PC-3 (cell line): ENCODE data around the gene NBPF1. TPM values are rescaled to one million over a fixed set of nuclear protein-coding genes. Genes with fewer than 3 reads are reported as not detected.
"Not testable (repeated sequence)": the region's sequence is repeated elsewhere in the genome, so short reads cannot be mapped to it uniquely, and the experiment has no call there.

ENCODE experiments used
- ATAC-seq: fragments of 200-7000 bp; cut with Tn5 transposase; 2 replicates; pipeline ENCODE4 v1.9.1; 2020; ENCODE audit warnings: mild to moderate bottlenecking, moderate library complexity
- BruUV-seq: library from RNA; stranded (reverse); fragments of 400-500 nt; replicated peaks from 2 replicates; lab custom pipeline; 2021; lab: Mats Ljungman, UMichigan
- CTCF ChIA-PET: fragments of 300-600 bp; sonication (Branson Sonifier 250); formaldehyde crosslinking; loops from one replicate; lab custom pipeline; 2022; ENCODE audit warnings: antibody characterized with exemption; lab: Charles Lee
- POLR2A ChIA-PET: fragments of 300-600 bp; sonication (Branson Sonifier 250); formaldehyde crosslinking; loops from one replicate; lab custom pipeline; 2022; ENCODE audit warnings: antibody characterized with exemption; ENCODE audit not compliant: unreplicated experiment; lab: Charles Lee
- DNase-seq: peaks from one replicate; pipeline ENCODE4 v3.0.0-alpha.2; 2015
- H2AFZ ChIP-seq: fragments of 300-600 bp; sonication (generic); 2 replicates; pipeline ENCODE4 v1.6.0; 2016; ENCODE audit warnings: antibody characterized with exemption, low read length
- H3F3A ChIP-seq: fragments of 300-600 bp; sonication (generic); one replicate; pipeline ENCODE4 v1.6.0; 2017; ENCODE audit warnings: antibody characterized with exemption, low read length, control low read depth, mild to moderate bottlenecking; ENCODE audit not compliant: unreplicated experiment
- H3K27ac ChIP-seq: fragments of 300-600 bp; sonication (generic); 2 replicates; pipeline ENCODE4 v1.5.1; 2016; ENCODE audit warnings: mild to moderate bottlenecking, low read length
- H3K27me3 ChIP-seq: fragments of 300-600 bp; sonication (generic); 2 replicates; pipeline ENCODE4 v1.6.1; 2016; ENCODE audit warnings: low read length, mixed read lengths
- H3K36me3 ChIP-seq: fragments of 300-600 bp; sonication (generic); 2 replicates; pipeline ENCODE4 v1.6.1; 2016; ENCODE audit warnings: low read depth, mixed run types, low read length, mixed read lengths
- H3K4me1 ChIP-seq: fragments of 300-600 bp; sonication (generic); 2 replicates; pipeline ENCODE4 v1.5.1; 2016; ENCODE audit warnings: low read length; ENCODE audit not compliant: insufficient read depth
- H3K4me2 ChIP-seq: fragments of 300-600 bp; sonication (generic); 2 replicates; pipeline ENCODE4 v1.6.0; 2016; ENCODE audit warnings: low read length
- H3K4me3 ChIP-seq: fragments of 300-600 bp; sonication (generic); 2 replicates; pipeline ENCODE4 v1.5.1; 2016; ENCODE audit warnings: mild to moderate bottlenecking, low read length, mixed read lengths
- H3K79me2 ChIP-seq: fragments of 300-600 bp; sonication (generic); 2 replicates; pipeline ENCODE4 v1.6.1; 2017; ENCODE audit warnings: low read length, mixed read lengths
- H3K9ac ChIP-seq: fragments of 300-600 bp; sonication (generic); 2 replicates; pipeline ENCODE4 v1.6.0; 2016; ENCODE audit warnings: mild to moderate bottlenecking, low read length
- H3K9me2 ChIP-seq: fragments of 300-600 bp; sonication (generic); replicated peaks from 2 replicates; pipeline ENCODE4 v1.6.1; 2016; ENCODE audit warnings: mixed run types, low read length, mixed read lengths
- H3K9me3 ChIP-seq: fragments of 300-600 bp; sonication (generic); 2 replicates; pipeline ENCODE4 v1.6.1; 2016; ENCODE audit warnings: low read length, mixed read lengths
- H4K20me1 ChIP-seq: fragments of 300-600 bp; sonication (generic); 2 replicates; pipeline ENCODE4 v1.6.1; 2016; ENCODE audit warnings: low read length, mixed read lengths
- CTCF ChIP-seq: fragments of 300-600 bp; sonication (generic); conservative IDR thresholded peaks from 2 replicates; pipeline ENCODE4 v1.5.1; 2017; ENCODE audit warnings: antibody characterized with exemption, low read depth, mild to moderate bottlenecking, low read length
- EZH2 ChIP-seq: fragments of 300-600 bp; sonication (generic); IDR thresholded peaks from one replicate; pipeline ENCODE4 v1.6.1; 2017; ENCODE audit warnings: antibody characterized with exemption, mild to moderate bottlenecking, low read length; ENCODE audit not compliant: unreplicated experiment
- EZH2phosphoT487 ChIP-seq: fragments of 300-600 bp; sonication (generic); IDR thresholded peaks from 2 replicates; pipeline ENCODE4 v1.6.1; 2018; ENCODE audit warnings: mild to moderate bottlenecking, antibody characterized with exemption, low read length, borderline replicate concordance
- intact Hi-C: fragments of 100-400 bp; cut with micrococcal nuclease; formaldehyde crosslinking; loops from 2 replicates; pipeline ENCODE4 v1.9.0; 2023
- total RNA-seq: library from RNA; depleted of rRNA; stranded (reverse); fragments of >200 nt; gene quantifications from 2 replicates; pipeline ENCODE4 v1.2.3, GENCODE V29; 2014

The NBPF1 gene
- total RNA-seq, 1 experiment from 2014 or later = 57.2 TPM

- H3K36me3 ChIP-seq = peaks cover 5% of the 10 kb centered on the region; the same call in 1 of the 2 replicates
- BruUV-seq = no TSS peak
- no peaks in the 10 kb centered on the region for H3F3A ChIP-seq
- H3K27ac ChIP-seq = no peak overlapping the region
- peaks cover 38% of the 10 kb centered on the region for H3K79me2 ChIP-seq
- intact Hi-C loops = no loop called here
- ChIA-PET CTCF (no interaction called here), POLR2A (no interaction called here)
- ATAC-seq (no peak), DNase-seq (no peak)
- H3K4me3 ChIP-seq = no peak overlapping the region
- H3K4me2 ChIP-seq = peak overlapping the region; percentile 79
- H3K9me2 ChIP-seq = no peaks in the 10 kb centered on the region
- no peaks in the 10 kb centered on the region for H3K27me3 ChIP-seq
- no peak overlapping the region for H3K9ac ChIP-seq
- H4K20me1 ChIP-seq = no peaks in the 10 kb centered on the region
- H2AFZ ChIP-seq = peak overlapping the region; percentile 82; the same call in 1 of the 2 replicates
- H3K4me1 ChIP-seq = peaks cover 24% of the 10 kb centered on the region
- TF ChIP-seq EZH2phosphoT487 (no peak), EZH2 (no peak), CTCF (no peak)
- no peaks in the 10 kb centered on the region for H3K9me3 ChIP-seq
Measured at GRCh38 chr1:16614361-16615252, 1.2 kb upstream of the NBPF1 start.

GRCh38 chr1:16612332-16613172, 812 bp downstream of the NBPF1 start:
- H3F3A ChIP-seq = no peaks in the 10 kb centered on the region
- H4K20me1 ChIP-seq = no peaks in the 10 kb centered on the region
- TF ChIP-seq EZH2 = no peak
- TF ChIP-seq CTCF = no peak
- TF ChIP-seq EZH2phosphoT487 = no peak
- peak overlapping the region; percentile 82 for H2AFZ ChIP-seq
- no peaks in the 10 kb centered on the region for H3K27me3 ChIP-seq
- H3K9me2 ChIP-seq = no peaks in the 10 kb centered on the region
- H3K4me3 ChIP-seq = peak overlapping the region; percentile 80
- peaks cover 42% of the 10 kb centered on the region for H3K4me1 ChIP-seq
- H3K79me2 ChIP-seq = peaks cover 54% of the 10 kb centered on the region
- BruUV-seq = TSS peak; percentile 34
- H3K27ac ChIP-seq = peak overlapping the region; percentile 39
- peaks cover 3% of the 10 kb centered on the region for H3K36me3 ChIP-seq
- peak overlapping the region; percentile 81 for H3K9ac ChIP-seq
- intact Hi-C loops = no loop called here
- CTCF ChIA-PET = interaction anchor here (0.8 to 2.1 kb wide), 2 partner anchors 8 to 339 kb away, joined by 3 to 7 read pairs; no protein-coding TSS in a partner anchor
- peak overlapping the region; percentile 79 for H3K4me2 ChIP-seq
- ATAC-seq = peak; percentile 12
- no peaks in the 10 kb centered on the region for H3K9me3 ChIP-seq
- POLR2A ChIA-PET = interaction anchor here (0.6 kb wide), 2 partner anchors 20 to 391 kb away, joined by 3 to 4 read pairs; no protein-coding TSS in a partner anchor
- peak; percentile 90 for DNase-seq

GRCh38 chr1:16611981-16612331, 1.4 kb downstream of the NBPF1 start:
- intact Hi-C loops, H4K20me1 ChIP-seq, H3K9me3 ChIP-seq, H3K36me3 ChIP-seq, BruUV-seq, H3F3A ChIP-seq, H3K27me3 ChIP-seq, DNase-seq, H3K9me2 ChIP-seq, ATAC-seq: not testable (repeated sequence)
- peak overlapping the region; percentile 82; the same call in 1 of the 2 replicates for H2AFZ ChIP-seq
- H3K4me2 ChIP-seq = peak overlapping the region; percentile 79
- peak overlapping the region; percentile 80 for H3K4me3 ChIP-seq
- peaks cover 46% of the 10 kb centered on the region for H3K4me1 ChIP-seq
- CTCF ChIA-PET = interaction anchor here (2.1 kb wide), 1 partner anchor 9 kb away, joined by 7 read pairs; no protein-coding TSS in a partner anchor
- peak overlapping the region; percentile 39 for H3K27ac ChIP-seq
- peak overlapping the region; percentile 81 for H3K9ac ChIP-seq
- peaks cover 58% of the 10 kb centered on the region for H3K79me2 ChIP-seq
- POLR2A ChIA-PET = interaction anchor here (0.6 kb wide), 3 partner anchors 17 to 392 kb away, joined by 3 to 4 read pairs (median 3); no protein-coding TSS in a partner anchor

- peak overlapping the region; percentile 79 for H3K4me2 ChIP-seq
- BruUV-seq, H3K9me3 ChIP-seq, H3F3A ChIP-seq, H2AFZ ChIP-seq, H3K27me3 ChIP-seq, ATAC-seq, DNase-seq, H3K27ac ChIP-seq, H4K20me1 ChIP-seq, H3K9me2 ChIP-seq, POLR2A ChIA-PET, intact Hi-C loops: not testable (repeated sequence)
- peaks cover 66% of the 10 kb centered on the region for H3K79me2 ChIP-seq
- H3K4me3 ChIP-seq = peak overlapping the region; percentile 80
- H3K36me3 ChIP-seq = peaks cover 15% of the 10 kb centered on the region
- CTCF ChIA-PET = interaction anchor here (2.1 kb wide), 1 partner anchor 10 kb away, joined by 7 read pairs; no protein-coding TSS in a partner anchor
- H3K4me1 ChIP-seq = peaks cover 50% of the 10 kb centered on the region
- H3K9ac ChIP-seq = peak overlapping the region; percentile 81
Measured at GRCh38 chr1:16611164-16611563, 2.2 kb downstream of the NBPF1 start.
